GM12892 (cell line): ENCODE data around the gene CGNL1.

ENCODE experiments used
- POLR2A ChIP-seq: IDR thresholded peaks from 2 replicates; pipeline ENCODE4 v1.6.1; 2011; ENCODE audit warnings: low read depth, low read length, control low read depth
- POLR2AphosphoS5 ChIP-seq: IDR thresholded peaks from 2 replicates; pipeline ENCODE4 v1.6.1; 2011; ENCODE audit warnings: low read depth, low read length, control low read depth

GRCh38 chr15:57373882-57374276 is 2.4 kb upstream of the CGNL1 start:
- TF ChIP-seq POLR2A = no peak
- no peak for TF ChIP-seq POLR2AphosphoS5
